NOMO-1 treated with dmso at 0.1 percent for 144 hours (cell line): ENCODE results near the gene C9orf152.
"Not testable (repeated sequence)": the region's sequence is repeated elsewhere in the genome, so short reads cannot be mapped to it uniquely, and the experiment has no call there.

ENCODE experiments used
- DNase-seq: peaks from one replicate; lab custom pipeline; 2025; ENCODE audit not compliant: unreplicated experiment; lab: John Stamatoyannopoulos, UW

C9orf152 gene

DNA sequence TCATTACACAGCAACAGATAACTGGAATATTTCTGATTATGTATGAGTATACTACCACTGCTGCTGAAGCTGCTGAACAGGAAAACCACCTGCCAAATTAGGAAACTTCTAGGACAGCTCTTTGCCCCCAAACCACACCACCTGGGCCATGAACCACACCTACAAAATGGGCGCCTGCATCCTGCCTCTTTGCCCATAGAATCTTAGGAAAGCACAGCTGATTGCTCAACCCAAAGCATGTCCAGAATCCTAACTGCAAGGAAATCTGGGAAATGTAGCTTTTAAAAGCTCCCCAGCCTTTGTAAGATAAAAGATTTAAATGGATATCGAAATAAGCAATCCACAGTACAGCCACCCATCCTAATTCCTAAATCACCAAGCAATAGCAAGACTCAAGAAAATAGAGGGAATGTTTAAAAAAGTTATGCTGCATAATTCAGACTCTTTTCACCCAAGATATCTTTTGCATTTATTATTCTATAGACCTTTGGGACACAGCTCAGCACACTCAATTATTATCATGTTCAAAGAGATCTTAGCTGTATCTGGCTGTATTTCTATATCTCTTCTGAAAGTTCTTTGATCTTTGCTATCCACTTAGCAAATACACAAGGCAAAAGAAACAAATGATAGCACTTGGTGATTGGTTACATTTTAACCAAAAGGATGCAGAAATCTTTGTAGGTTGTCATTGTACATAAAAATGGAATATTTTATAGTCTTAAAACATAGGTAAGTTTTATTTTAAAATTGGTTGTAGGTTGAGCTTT, 6.8 kb upstream of the C9orf152 start:
- DNase-seq, result no peak

DNA sequence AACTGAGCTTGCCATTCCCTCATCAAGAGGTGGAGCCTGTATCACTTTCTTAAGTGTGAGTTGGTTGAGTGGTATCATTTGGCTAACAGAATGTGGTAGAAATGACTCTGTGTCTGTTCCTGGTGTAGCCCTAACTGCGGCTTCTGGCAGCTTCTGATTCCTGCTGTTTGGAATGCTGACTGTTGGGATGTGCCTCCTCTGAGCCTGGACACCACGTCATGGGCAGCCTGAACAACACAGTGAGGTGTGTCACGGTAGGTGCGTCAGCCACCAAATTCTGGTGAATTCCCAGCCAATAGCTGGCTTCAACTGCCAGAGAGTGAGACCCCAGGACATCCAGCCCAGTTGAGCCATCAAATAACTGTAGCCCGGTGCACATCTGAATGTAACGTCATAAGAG, 6.1 kb upstream of the C9orf152 start:
- DNase-seq, result no peak

DNA sequence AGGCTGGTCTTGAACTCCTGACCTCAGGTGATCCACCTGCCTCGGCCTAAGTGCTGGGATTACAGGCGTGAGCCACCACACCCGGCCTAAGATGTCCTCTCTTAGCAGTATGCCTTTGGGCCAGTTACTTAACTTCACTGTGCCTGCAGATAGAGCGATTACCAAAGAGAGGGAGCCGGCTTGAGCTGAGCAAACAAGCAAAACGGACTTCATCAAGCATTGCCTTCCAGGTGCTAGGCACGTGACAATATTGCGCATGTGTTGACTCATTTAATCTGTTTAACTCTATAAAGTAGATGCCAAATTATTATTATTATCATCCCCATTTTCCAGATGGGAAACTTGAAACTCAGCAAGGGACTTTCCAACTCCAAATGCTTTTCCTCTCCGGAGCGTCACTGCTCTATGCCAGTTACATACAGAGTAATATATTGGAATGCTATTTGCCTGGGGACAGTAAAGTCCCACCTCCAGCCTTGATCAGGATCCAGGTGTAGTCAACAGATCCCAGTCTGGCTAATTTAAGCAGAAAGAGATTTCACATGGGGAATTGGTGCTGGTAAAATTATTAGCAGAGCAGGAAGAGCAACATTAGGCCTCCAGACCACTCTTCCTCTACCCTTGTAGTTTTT, 5.6 kb upstream of the C9orf152 start:
- no peak for DNase-seq

DNA sequence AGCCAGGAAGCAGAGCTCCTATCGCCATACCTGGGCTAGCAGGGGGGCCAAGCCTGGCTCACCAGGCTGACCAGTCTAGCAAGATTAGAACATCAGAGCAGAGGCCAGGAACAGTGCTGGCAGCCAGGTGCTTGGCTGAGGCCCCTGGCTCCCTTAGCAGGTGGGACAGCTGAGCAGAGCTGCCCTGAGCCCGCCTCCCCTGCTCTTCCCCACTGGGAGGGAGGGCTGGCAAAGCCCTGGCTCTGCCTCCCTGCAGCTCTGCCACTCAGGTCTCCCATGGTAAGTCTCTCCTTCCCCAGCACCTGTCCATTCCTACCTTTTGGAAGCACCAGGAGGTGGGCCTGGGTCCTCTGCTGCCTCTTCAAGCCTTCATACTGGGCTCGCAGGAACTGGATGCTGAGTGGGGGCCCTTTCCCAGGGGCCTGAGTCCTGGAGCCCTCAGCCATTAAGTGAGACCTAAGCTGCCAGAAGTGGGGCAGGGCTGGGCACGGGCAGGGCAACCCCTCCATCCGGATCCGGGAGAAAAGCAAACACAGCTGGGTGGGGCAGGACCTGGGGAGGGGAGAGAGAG, 803 bp downstream of the C9orf152 start:
- no peak for DNase-seq

DNA sequence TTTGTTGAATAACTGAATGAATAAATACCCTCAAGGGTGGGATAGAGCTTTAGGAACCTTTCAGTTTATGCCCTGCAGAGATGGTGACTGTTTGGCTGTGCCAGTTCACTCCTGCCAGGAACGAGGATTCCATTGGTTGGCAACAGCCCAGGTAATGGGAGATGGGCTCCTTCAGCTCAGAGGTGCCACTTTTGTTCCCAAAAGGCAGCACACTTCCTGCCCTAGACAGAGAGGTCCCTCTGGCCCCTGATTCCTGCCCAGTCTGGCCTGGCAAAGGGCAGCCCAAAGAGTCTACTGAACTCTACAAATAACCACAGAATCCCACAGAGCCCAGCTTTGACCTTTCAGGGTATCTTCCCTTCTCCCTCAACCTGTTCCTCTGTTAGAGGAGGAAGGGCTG, 1.6 kb downstream of the C9orf152 start:
- DNase-seq, result no peak

DNA sequence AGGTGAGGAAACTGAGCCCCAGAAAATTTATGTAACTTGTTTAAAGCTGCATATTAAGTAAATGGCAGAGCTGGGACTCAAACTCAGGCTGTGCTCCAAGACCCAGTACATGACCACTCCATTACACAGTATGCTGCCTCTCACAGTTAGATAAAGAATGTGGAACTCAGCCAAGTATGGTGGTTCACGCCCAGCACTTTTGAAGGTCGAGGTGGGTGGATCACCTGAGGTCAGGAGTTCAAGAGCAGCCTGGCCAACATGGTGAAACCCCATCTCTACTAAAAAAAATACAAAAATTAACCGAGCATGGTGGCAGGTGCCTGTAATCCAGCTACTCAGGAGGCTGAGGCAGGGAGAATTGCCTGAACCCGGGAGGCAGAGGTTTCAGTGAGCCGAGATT, 2.3 kb downstream of the C9orf152 start:
- not testable (repeated sequence) for DNase-seq

DNA sequence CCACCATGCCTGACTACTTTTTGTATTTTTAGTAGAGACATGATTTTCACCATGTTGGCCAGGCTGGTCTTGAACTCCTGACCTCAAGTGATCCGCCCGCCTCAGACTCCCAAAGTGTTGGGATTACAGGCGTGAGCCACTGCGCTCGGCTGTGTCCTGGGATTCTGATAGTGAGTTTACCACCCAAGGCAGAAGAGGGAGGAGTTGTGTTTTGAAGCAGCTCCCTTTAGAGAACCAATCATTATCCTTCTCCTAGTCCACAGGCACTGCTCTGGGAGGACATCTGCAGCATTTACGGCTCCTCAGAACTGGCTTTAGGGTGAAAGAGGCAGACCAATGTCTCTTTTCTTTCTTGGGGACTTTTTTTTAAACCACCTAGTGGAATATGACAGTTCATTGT, 5.7 kb downstream of the C9orf152 start:
- DNase-seq, result no peak

DNA sequence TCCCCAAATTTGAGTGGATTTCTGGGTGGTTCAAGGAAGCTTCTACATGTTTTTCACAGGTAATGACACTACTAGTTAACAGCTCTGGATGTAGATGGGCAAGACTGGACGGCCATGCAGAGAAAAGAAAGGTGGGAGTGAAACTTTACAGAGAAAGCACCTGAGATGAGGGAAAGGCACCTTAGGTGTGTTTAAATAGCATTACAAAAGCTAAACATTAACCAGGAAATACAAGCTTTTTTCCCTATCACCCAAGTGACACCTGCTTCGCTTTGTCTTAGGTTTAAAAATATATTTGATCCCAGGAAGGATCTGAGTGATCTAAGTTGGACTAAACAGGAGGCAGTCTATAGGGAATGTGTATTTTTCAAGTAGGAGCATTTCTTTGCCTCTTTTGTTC, 8.3 kb downstream of the C9orf152 start:
- DNase-seq, result no peak

DNA sequence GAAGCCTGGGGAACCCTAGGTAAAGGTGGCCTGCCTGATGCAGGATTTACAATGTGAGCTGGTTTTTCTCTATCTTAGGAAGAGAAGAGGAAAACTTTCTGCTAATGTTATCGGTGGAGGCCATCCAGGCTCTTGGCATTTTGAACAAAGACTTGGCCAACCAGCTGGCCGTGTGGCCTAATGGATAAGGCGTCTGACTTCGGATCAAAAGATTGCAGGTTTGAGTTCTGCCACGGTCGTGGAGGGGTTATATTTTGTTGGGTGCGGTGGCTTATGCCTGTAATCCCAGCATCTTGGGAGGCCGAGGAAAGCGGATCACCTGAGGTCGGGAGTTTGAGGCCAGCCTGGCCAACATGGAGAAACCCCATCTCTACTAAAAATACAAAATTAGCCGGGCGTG, 9.6 kb downstream of the C9orf152 start:
- no peak for DNase-seq

DNA sequence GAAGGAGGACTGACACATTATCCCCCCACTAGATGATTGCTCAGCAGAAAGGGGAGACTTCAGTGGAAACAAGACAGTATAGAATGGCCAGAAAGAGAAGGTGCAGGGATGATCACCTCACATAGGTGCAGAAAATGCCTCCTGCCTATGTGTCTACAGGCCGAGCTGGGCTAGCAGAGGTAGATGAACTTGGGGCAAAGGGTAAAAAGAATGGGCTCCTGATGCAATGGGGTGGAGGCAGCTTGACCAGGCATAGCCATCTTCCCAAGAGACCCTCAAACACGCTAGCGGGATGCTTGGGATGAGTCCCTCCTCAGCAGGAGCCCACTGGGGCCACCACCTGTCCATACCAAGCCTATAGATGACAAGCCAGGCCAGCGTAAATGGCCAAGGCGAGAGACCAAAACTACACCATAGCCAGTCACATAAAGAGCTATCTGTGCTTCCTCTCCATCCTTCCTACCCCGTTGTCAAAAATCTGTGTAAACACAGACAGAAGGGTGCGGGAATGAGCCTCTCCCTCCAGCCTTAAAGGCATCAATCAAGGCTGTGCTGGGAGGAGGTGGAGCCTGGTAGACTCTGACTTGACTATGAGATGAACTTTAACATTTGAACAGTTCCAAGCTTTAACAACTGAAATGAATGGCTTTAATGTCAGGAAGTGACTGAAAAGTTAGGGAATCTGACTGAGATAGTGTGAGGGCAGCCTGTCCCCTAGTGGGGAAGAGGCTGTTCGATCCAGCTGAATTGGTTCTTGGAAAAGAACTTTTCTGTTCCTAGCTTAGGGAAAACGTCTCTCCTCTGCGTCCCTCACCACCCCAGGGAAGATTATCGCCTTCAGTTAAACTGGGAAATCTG, 10.4 kb downstream of the C9orf152 start:
- no peak for DNase-seq

DNA sequence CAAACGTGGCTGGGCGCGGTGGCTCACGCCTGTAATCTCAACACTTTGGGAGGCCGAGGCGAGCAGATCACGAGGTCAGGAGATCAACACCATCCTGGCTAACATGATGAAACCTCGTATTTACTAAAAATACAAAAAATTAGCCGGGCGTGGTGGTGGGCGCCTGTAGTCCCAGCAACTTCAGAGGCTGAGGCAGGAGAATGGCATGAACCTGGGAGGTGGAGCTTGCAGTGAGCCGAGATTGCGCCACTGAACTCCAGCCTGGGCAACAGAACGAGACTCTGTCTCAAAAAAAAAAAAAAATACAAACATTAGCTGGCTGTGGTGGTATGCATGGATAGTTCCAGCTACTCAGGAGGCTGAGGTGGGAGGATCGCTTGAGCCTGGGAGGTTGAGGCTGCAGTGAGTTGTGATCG, 11.9 kb downstream of the C9orf152 start:
- DNase-seq, result not testable (repeated sequence)

DNA sequence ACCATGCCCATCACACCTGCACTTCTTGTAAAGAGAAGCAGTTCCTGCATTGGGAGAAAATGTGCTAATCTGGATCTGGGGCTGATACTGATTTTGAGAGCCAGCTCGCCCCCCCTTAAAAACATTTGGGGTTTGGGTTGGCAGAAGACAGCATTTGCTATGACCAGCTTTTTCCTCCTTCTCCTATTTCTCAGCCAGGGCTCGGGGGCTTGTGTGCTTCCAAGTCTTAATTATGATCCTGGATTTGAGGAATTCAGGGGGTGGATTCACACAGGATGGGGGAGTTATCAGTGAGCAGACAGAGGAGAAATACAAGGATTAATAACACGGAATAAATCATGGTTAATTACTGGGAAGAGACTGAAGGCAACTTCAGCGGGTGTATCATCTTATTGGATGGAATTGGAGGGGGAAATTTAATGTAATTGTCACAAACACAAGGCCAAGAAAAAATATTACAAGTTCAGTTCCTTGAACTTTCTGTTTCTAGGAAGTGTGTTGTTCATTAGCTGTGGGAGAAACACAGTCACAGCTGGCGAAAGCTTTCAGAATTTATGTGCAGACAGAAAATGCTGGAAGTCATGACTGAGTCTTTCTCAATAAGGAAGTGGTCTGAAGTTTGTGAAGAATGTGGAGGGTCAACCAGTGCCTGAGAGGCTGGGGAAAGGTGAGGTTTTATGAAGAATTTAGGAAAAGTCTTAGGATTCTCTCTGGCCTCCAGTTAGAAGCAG, 15.3 kb downstream of the C9orf152 start:
- peak; percentile 46 for DNase-seq

DNA sequence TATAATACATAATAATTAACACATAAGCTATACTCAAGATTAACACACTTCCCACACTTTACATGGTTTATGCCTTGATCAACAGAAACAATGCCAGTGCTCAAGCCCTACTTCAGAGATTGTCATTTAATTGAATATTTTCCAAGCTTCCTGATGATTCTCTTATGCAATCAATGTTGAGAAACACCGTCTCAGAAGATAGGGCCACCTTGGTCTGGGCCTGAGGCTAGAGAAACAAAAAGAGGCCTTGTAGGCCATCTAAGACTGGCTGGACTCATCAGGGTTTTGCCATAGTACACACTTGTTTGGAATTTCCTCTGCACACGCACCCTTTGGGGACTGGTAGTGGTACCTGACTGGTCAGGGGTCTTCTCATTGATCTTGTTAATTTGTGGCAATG, 16.3 kb downstream of the C9orf152 start:
- no peak for DNase-seq

DNA sequence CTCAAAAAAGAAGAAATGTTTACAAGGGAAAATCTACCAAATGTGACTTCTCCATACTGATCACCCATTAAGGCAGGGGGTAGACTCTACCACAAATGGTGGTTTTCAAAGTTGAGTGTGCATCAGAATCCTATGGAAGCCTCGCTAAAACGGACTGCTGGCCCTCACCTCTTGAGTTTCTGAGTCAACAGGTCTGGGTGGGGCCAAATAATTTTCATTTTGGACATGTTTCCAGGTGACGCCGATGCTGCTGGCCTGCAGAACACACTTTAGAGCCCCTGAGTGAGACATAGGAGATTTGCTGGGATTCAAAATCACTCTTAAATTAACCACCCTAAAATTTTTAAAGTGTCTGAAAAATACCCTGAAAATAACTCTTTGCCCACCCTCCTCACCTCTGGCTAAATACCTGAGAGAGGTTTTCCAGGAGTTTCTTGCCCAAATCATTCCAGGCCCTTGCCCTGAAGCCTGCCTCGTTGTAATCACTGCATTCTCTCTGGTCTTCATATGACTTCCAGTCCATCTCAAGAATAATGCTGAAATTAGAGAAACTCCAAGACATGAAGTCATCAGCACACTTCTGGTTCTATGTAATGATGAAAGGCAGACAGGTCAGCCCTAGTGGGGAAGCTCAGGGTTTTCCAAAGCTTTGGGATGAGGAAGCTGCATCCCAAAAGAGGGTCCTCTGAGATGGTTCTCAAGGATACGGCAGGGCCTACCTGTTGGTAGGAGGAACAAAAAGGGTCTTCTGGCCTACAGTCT, 18.2 kb downstream of the C9orf152 start:
- DNase-seq, result no peak

DNA sequence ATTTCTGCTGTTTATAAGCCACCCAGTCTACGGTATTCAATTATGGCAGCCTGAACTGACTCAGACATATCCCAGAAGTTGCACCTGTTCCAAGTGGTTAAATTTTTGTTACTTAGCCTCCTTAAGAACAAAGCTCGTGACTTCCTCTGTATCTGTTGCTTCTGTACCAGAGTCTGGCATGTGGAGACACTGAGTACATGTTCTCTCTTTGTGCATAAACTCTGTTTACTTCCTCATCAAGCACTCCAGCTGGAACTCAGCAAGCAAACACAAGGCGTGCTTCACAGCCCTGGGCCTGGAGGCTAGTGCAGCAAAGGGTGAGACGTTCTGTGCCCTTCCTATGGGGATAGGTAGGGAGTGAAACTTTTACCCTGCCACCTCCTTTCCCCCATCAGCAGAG, 19.0 kb downstream of the C9orf152 start:
- peak; percentile 7 for DNase-seq

DNA sequence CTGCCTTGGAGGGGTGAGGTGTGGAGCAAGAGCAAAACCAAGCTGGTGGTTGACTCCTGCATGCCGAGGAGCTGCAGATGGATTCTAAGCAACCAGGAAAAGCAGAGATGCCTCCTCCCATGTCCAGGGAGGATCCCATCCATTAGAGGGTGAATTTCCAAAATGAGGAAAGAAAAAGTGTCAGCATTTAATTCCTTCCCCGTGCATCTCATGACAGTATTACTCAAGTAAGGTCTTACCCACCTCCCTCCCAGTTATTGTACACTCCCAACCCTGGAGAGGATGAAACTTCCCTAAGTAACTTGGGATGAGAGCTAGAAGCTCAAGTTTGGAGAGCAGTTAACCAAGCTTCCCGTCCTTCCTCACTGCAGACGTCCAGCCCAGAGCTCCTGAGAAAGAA, 19.9 kb downstream of the C9orf152 start:
- no peak for DNase-seq

DNA sequence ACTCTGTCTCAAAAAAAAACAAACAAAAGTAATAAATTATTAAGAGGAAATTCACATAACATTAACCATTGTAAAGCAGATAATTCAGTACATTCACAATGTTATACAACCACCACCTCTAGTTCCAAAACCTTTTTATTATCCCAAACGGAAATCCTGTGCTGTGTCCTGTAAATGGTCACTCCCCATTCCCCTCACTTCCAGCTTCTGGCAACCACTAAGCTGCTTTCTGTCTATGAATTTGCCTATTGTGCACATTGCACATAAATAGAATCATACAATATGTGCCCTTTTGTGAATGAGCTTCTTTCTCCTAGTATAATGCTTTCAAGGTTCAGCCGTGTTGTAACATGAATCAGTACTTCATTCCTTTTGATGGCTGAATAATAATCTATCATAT, 20.8 kb downstream of the C9orf152 start:
- no peak for DNase-seq

DNA sequence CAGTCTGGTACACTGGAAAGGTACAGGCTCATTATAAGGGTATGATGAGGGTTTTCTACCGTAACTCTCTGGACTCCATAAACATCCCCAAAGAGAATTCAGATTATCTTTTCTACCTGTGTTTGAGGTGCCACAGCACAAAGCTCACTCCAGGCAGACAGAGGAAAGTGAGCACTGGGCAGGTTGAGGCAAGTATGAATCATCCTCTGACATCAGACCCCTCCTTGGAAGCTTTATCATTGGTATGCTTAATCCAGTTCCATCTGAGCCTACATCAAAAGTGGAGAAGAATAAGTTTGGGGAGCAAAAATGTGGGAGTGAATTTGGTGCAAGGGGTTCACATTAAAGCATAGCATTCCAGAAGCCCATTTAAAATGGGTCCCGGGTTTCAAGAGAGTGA, 21.7 kb downstream of the C9orf152 start:
- no peak for DNase-seq

DNA sequence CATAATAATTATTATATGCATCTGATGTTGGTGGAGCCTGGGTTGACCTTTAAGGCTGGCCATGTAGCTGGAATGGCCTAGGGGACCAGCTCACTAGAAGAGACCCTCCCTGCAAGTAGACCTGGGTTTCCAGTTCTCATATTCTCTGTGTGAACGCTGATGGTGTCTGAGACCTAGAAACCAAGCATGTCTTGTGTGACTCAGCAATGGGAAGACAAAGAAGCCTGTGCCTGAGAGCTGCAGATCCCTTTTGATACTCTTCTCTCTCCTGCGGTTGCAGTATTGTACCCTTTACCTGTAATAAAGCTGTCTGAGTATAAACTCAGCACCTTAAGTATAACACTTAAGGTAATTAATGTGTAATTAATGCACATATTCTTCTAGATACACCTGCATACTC, 22.2 kb downstream of the C9orf152 start:
- no peak for DNase-seq
